PC-3 (cell line): ENCODE results near the gene ANKRD35. TPM values are rescaled to one million over a fixed set of nuclear protein-coding genes. Genes with fewer than 3 reads are reported as not detected.

Experiments
- ATAC-seq: fragments of 200-7000 bp; cut with Tn5 transposase; 2 replicates; pipeline ENCODE4 v1.9.1; 2020; ENCODE audit warnings: mild to moderate bottlenecking, moderate library complexity
- BruUV-seq: library from RNA; stranded (reverse); fragments of 400-500 nt; replicated peaks from 2 replicates; lab custom pipeline; 2021; lab: Mats Ljungman, UMichigan
- CTCF ChIA-PET: fragments of 300-600 bp; sonication (Branson Sonifier 250); formaldehyde crosslinking; loops from one replicate; lab custom pipeline; 2022; ENCODE audit warnings: antibody characterized with exemption; lab: Charles Lee
- POLR2A ChIA-PET: fragments of 300-600 bp; sonication (Branson Sonifier 250); formaldehyde crosslinking; loops from one replicate; lab custom pipeline; 2022; ENCODE audit warnings: antibody characterized with exemption; ENCODE audit not compliant: unreplicated experiment; lab: Charles Lee
- DNase-seq: peaks from one replicate; pipeline ENCODE4 v3.0.0-alpha.2; 2015
- H2AFZ ChIP-seq: fragments of 300-600 bp; sonication (generic); 2 replicates; pipeline ENCODE4 v1.6.0; 2016; ENCODE audit warnings: antibody characterized with exemption, low read length
- H3F3A ChIP-seq: fragments of 300-600 bp; sonication (generic); one replicate; pipeline ENCODE4 v1.6.0; 2017; ENCODE audit warnings: antibody characterized with exemption, low read length, control low read depth, mild to moderate bottlenecking; ENCODE audit not compliant: unreplicated experiment
- H3K27ac ChIP-seq: fragments of 300-600 bp; sonication (generic); 2 replicates; pipeline ENCODE4 v1.5.1; 2016; ENCODE audit warnings: mild to moderate bottlenecking, low read length
- H3K27me3 ChIP-seq: fragments of 300-600 bp; sonication (generic); 2 replicates; pipeline ENCODE4 v1.6.1; 2016; ENCODE audit warnings: low read length, mixed read lengths
- H3K36me3 ChIP-seq: fragments of 300-600 bp; sonication (generic); 2 replicates; pipeline ENCODE4 v1.6.1; 2016; ENCODE audit warnings: low read depth, mixed run types, low read length, mixed read lengths
- H3K4me1 ChIP-seq: fragments of 300-600 bp; sonication (generic); 2 replicates; pipeline ENCODE4 v1.5.1; 2016; ENCODE audit warnings: low read length; ENCODE audit not compliant: insufficient read depth
- H3K4me2 ChIP-seq: fragments of 300-600 bp; sonication (generic); 2 replicates; pipeline ENCODE4 v1.6.0; 2016; ENCODE audit warnings: low read length
- H3K4me3 ChIP-seq: fragments of 300-600 bp; sonication (generic); 2 replicates; pipeline ENCODE4 v1.5.1; 2016; ENCODE audit warnings: mild to moderate bottlenecking, low read length, mixed read lengths
- H3K79me2 ChIP-seq: fragments of 300-600 bp; sonication (generic); 2 replicates; pipeline ENCODE4 v1.6.1; 2017; ENCODE audit warnings: low read length, mixed read lengths
- H3K9ac ChIP-seq: fragments of 300-600 bp; sonication (generic); 2 replicates; pipeline ENCODE4 v1.6.0; 2016; ENCODE audit warnings: mild to moderate bottlenecking, low read length
- H3K9me2 ChIP-seq: fragments of 300-600 bp; sonication (generic); replicated peaks from 2 replicates; pipeline ENCODE4 v1.6.1; 2016; ENCODE audit warnings: mixed run types, low read length, mixed read lengths
- H3K9me3 ChIP-seq: fragments of 300-600 bp; sonication (generic); 2 replicates; pipeline ENCODE4 v1.6.1; 2016; ENCODE audit warnings: low read length, mixed read lengths
- H4K20me1 ChIP-seq: fragments of 300-600 bp; sonication (generic); 2 replicates; pipeline ENCODE4 v1.6.1; 2016; ENCODE audit warnings: low read length, mixed read lengths
- CTCF ChIP-seq: fragments of 300-600 bp; sonication (generic); conservative IDR thresholded peaks from 2 replicates; pipeline ENCODE4 v1.5.1; 2017; ENCODE audit warnings: antibody characterized with exemption, low read depth, mild to moderate bottlenecking, low read length
- EZH2 ChIP-seq: fragments of 300-600 bp; sonication (generic); IDR thresholded peaks from one replicate; pipeline ENCODE4 v1.6.1; 2017; ENCODE audit warnings: antibody characterized with exemption, mild to moderate bottlenecking, low read length; ENCODE audit not compliant: unreplicated experiment
- EZH2phosphoT487 ChIP-seq: fragments of 300-600 bp; sonication (generic); IDR thresholded peaks from 2 replicates; pipeline ENCODE4 v1.6.1; 2018; ENCODE audit warnings: mild to moderate bottlenecking, antibody characterized with exemption, low read length, borderline replicate concordance
- intact Hi-C: fragments of 100-400 bp; cut with micrococcal nuclease; formaldehyde crosslinking; loops from 2 replicates; pipeline ENCODE4 v1.9.0; 2023
- total RNA-seq: library from RNA; depleted of rRNA; stranded (reverse); fragments of >200 nt; gene quantifications from 2 replicates; pipeline ENCODE4 v1.2.3, GENCODE V29; 2014

ANKRD35 gene
- total RNA-seq, 1 experiment from 2014 or later, result 0.07 TPM

- Histone ChIP-seq H2AFZ (peak within 1 kb of the TSS; percentile 93), H4K20me1 (no peaks in the 10 kb centered on the region), H3K9me2 (no peaks in the 10 kb centered on the region), H3K79me2 (peaks cover 15% of the 10 kb centered on the region), H3F3A (no peaks in the 10 kb centered on the region), H3K36me3 (peaks cover 22% of the 10 kb centered on the region; the same call in 1 of the 2 replicates), H3K4me2 (peak within 1 kb of the TSS; percentile 84), H3K27ac (peak within 1 kb of the TSS; percentile 10), H3K27me3 (no peaks in the 10 kb centered on the region), H3K4me3 (peak within 1 kb of the TSS; percentile 79), H3K4me1 (peaks cover 11% of the 10 kb centered on the region), H3K9me3 (no peaks in the 10 kb centered on the region), H3K9ac (peak within 1 kb of the TSS; percentile 37)
- intact Hi-C loops, result loop anchor here (1.0 to 2.0 kb wide), 5 partner anchors 33 to 105 kb away; partner anchors contain the start of genes ANKRD34A, PEX11B, POLR3GL and RBM8A
- BruUV-seq, result TSS peak; percentile 81
- ATAC-seq, result peak; percentile 88
- TF ChIP-seq EZH2, result no peak
- peak; percentile 95 for DNase-seq
- POLR2A ChIA-PET, result interaction anchor here (0.6 to 1.8 kb wide), 14 partner anchors 12 to 578 kb away, joined by 3 to 9 read pairs (median 4); partner anchors contain the start of genes ANKRD34A, LIX1L, POLR3GL and RBM8A
- CTCF ChIA-PET, result interaction anchor here (0.5 to 1.9 kb wide), 8 partner anchors 9 to 173 kb away, joined by 3 to 35 read pairs (median 5); partner anchors contain the start of genes ANKRD34A, NUDT17 and POLR3GL
Observed at GRCh38 chr1:145858901-145859490, 26.7 kb downstream of the ANKRD35 start, which contains the start of gene PIAS3. TSS of gene PIAS3 (minus strand) at chr1:145859081. CDS start at chr1:145858990, 91 bp downstream.

GRCh38 chr1:145858238-145858900, 27.3 kb downstream of the ANKRD35 start:
- POLR2A ChIA-PET, result interaction anchor here (0.6 to 1.8 kb wide), 8 partner anchors 12 to 578 kb away, joined by 3 to 9 read pairs (median 4); partner anchors contain the start of genes LIX1L and RBM8A
- no TSS peak for BruUV-seq
- no peak for TF ChIP-seq EZH2phosphoT487
- TF ChIP-seq CTCF, result no peak
- no peak for TF ChIP-seq EZH2

GRCh38 chr1:145857170-145857569, 28.5 kb downstream of the ANKRD35 start:
- ChIA-PET POLR2A (no interaction called here), CTCF (no interaction called here)
- intact Hi-C loops, result no loop called here
- Histone ChIP-seq H3K27ac (no peak overlapping the region), H4K20me1 (no peaks in the 10 kb centered on the region), H3K4me1 (peaks cover 11% of the 10 kb centered on the region), H2AFZ (no peak overlapping the region), H3K79me2 (peaks cover 15% of the 10 kb centered on the region), H3K9ac (no peak overlapping the region), H3F3A (no peaks in the 10 kb centered on the region), H3K4me2 (no peak overlapping the region), H3K27me3 (no peaks in the 10 kb centered on the region), H3K9me2 (no peaks in the 10 kb centered on the region), H3K9me3 (no peaks in the 10 kb centered on the region), H3K4me3 (no peak overlapping the region), H3K36me3 (peaks cover 34% of the 10 kb centered on the region; the same call in 1 of the 2 replicates)
- no peak for TF ChIP-seq CTCF
- TF ChIP-seq EZH2, result no peak
- no peak for TF ChIP-seq EZH2phosphoT487
- no peak for DNase-seq
- no peak for ATAC-seq
- no TSS peak for BruUV-seq

More at GRCh38 chr1:145858238-145858900, 27.3 kb downstream of the ANKRD35 start:
- Histone ChIP-seq H3K4me2 (peak overlapping the region; percentile 84), H3K79me2 (peaks cover 15% of the 10 kb centered on the region), H3K27ac (no peak overlapping the region), H3K4me1 (peaks cover 11% of the 10 kb centered on the region), H3K4me3 (peak overlapping the region; percentile 79), H2AFZ (peak overlapping the region; percentile 93), H3K27me3 (no peaks in the 10 kb centered on the region), H3K9me2 (no peaks in the 10 kb centered on the region), H4K20me1 (no peaks in the 10 kb centered on the region), H3F3A (no peaks in the 10 kb centered on the region), H3K36me3 (peaks cover 28% of the 10 kb centered on the region; the same call in 1 of the 2 replicates), H3K9me3 (no peaks in the 10 kb centered on the region), H3K9ac (peak overlapping the region; percentile 37)
- ATAC-seq (peak; percentile 18), DNase-seq (peak; percentile 47)
- CTCF ChIA-PET, result interaction anchor here (0.6 to 1.9 kb wide), 6 partner anchors 9 to 174 kb away, joined by 3 to 35 read pairs (median 7); partner anchors contain the start of genes ANKRD34A, NUDT17 and POLR3GL
- intact Hi-C loops, result loop anchor here (2.0 kb wide), 3 partner anchors 60 to 98 kb away; partner anchors contain the start of genes PEX11B and RBM8A
